GM12878 (cell line): Measurements from ENCODE around the gene GOLGA8B. TPM values are rescaled to one million over a fixed set of nuclear protein-coding genes. Genes with fewer than 3 reads are reported as not detected.

Experiments
- ATAC-seq: fragments of 200-7000 bp; cut with Tn5 transposase; 3 replicates; pipeline ENCODE4 v1.9.1; 2020; ENCODE audit warnings: mild to moderate bottlenecking, moderate library complexity
- BruUV-seq: library from RNA; stranded (reverse); fragments of 400-500 nt; replicated peaks from 2 replicates; lab custom pipeline; 2021; lab: Mats Ljungman, UMichigan
- CTCF ChIA-PET: fragments of 300-600 bp; sonication (Branson Sonifier 250); formaldehyde crosslinking; extraction: SDS; loops from one replicate; lab custom pipeline; 2021; ENCODE audit warnings: inconsistent platforms; lab: Yijun Ruan, JAX
- POLR2A ChIA-PET: fragments of 350-600 bp; formaldehyde crosslinking; extraction: SDS; loops from one replicate; lab custom pipeline; 2021; ENCODE audit warnings: inconsistent platforms; lab: Charles Lee
- RAD21 ChIA-PET: fragments of 300-600 bp; sonication (Branson Sonifier 250); formaldehyde crosslinking; loops from one replicate; lab custom pipeline; 2023; ENCODE audit warnings: antibody characterized with exemption; ENCODE audit not compliant: unreplicated experiment; lab: Charles Lee
- SMC1A ChIA-PET: fragments of 300-600 bp; sonication (Branson Sonifier 250); formaldehyde crosslinking; loops from one replicate; lab custom pipeline; 2023; ENCODE audit not compliant: unreplicated experiment, uncharacterized antibody; lab: Charles Lee
- DNase-seq: peaks from one replicate; pipeline ENCODE4 v3.0.0-alpha.2; 2011; ENCODE audit warnings: low read depth, low spot score
- FAIRE-seq: peaks from 3 replicates; lab custom pipeline; 2011; peaks lifted over from hg19 to GRCh38; lab: Jason Lieb, UNC
- H2AFZ ChIP-seq: 2 replicates; pipeline ENCODE4 v1.6.0; 2011; ENCODE audit warnings: low read depth, low read length, control low read depth; ENCODE audit not compliant: control insufficient read depth
- H3K27ac ChIP-seq: 2 replicates; pipeline ENCODE4 v1.5.1; 2011; ENCODE audit warnings: control low read depth; ENCODE audit not compliant: control insufficient read depth, insufficient read depth
- H3K27me3 ChIP-seq, 2 experiments: replicated peaks in 1 of 2; 2 replicates each; pipeline versions ENCODE4 v1.6.0 to v1.6.1; 2011; ENCODE audit warnings: low read length in 1 of 2; ENCODE audit not compliant: control insufficient read depth in 2 of 2, insufficient read depth in 2 of 2
- H3K36me3 ChIP-seq, 2 experiments: 2 replicates each; pipeline ENCODE4 v1.5.1; 2011; ENCODE audit warnings: low read length in 1 of 2; ENCODE audit not compliant: control insufficient read depth in 2 of 2, insufficient read depth in 2 of 2
- H3K4me1 ChIP-seq: 2 replicates; pipeline ENCODE4 v1.6.1; 2011; ENCODE audit warnings: mild to moderate bottlenecking, low read length, moderate library complexity, mixed read lengths; ENCODE audit not compliant: control insufficient read depth, insufficient read depth
- H3K4me2 ChIP-seq: 2 replicates; pipeline ENCODE4 v1.6.0; 2011; ENCODE audit warnings: control low read depth; ENCODE audit not compliant: control insufficient read depth, insufficient read depth
- H3K4me3 ChIP-seq: fragments of 200-600 bp; sonication (generic); 2 replicates; pipeline ENCODE4 v1.5.1; 2016
- H3K79me2 ChIP-seq: 2 replicates; pipeline ENCODE4 v1.6.0; 2011; ENCODE audit warnings: low read length; ENCODE audit not compliant: control insufficient read depth, insufficient read depth
- H3K9ac ChIP-seq: 2 replicates; pipeline ENCODE4 v1.8.0; 2011; ENCODE audit warnings: low read length, control low read depth, mixed read lengths; ENCODE audit not compliant: control insufficient read depth, insufficient read depth
- H3K9me3 ChIP-seq: replicated peaks from 3 replicates; pipeline ENCODE4 v1.5.1; 2011; ENCODE audit warnings: mild to moderate bottlenecking, low read length; ENCODE audit not compliant: control insufficient read depth, insufficient read depth
- H4K20me1 ChIP-seq: 2 replicates; pipeline ENCODE4 v1.6.0; 2011; ENCODE audit not compliant: control insufficient read depth, insufficient read depth
- EZH2 ChIP-seq: IDR thresholded peaks from 2 replicates; pipeline ENCODE4 v1.6.1; 2012; ENCODE audit warnings: low read depth, mild to moderate bottlenecking, control low read depth, inconsistent platforms, low read length, borderline replicate concordance; ENCODE audit not compliant: control insufficient read depth
- FOXK2 ChIP-seq: fragments of 450-650 bp; IDR thresholded peaks from 2 replicates; pipeline ENCODE4 v1.6.1; 2017; ENCODE audit warnings: mild to moderate bottlenecking, moderate library complexity
- HDAC2 ChIP-seq: fragments of 200-600 bp; sonication (generic); IDR thresholded peaks from 2 replicates; pipeline ENCODE4 v1.6.1; 2017
- IKZF1 ChIP-seq: fragments of 450-650 bp; conservative IDR thresholded peaks from 2 replicates; pipeline ENCODE4 v1.6.1; 2017; ENCODE audit warnings: antibody characterized with exemption, mild to moderate bottlenecking
- JUNB ChIP-seq: IDR thresholded peaks from 2 replicates; pipeline ENCODE4 v1.6.1; 2016; ENCODE audit warnings: antibody characterized with exemption, mild to moderate bottlenecking
- JUND ChIP-seq: IDR thresholded peaks from 2 replicates; pipeline ENCODE4 v1.6.1; 2012; ENCODE audit warnings: low read depth, mild to moderate bottlenecking, low read length, improper control_type of control experiment, moderate library complexity
- LARP7 ChIP-seq: fragments of 450-650 bp; IDR thresholded peaks from 2 replicates; pipeline ENCODE4 v1.6.1; 2017; ENCODE audit warnings: mild to moderate bottlenecking
- NFYB ChIP-seq: IDR thresholded peaks from 2 replicates; pipeline ENCODE4 v1.6.1; 2011; ENCODE audit warnings: low read depth, mild to moderate bottlenecking, low read length, improper control_type of control experiment, moderate library complexity; ENCODE audit not compliant: insufficient read depth
- POLR2A ChIP-seq: IDR thresholded peaks from 2 replicates; pipeline ENCODE4 v1.6.1; 2011; ENCODE audit warnings: low read depth, mild to moderate bottlenecking, low read length
- POLR2AphosphoS5 ChIP-seq: IDR thresholded peaks from 2 replicates; pipeline ENCODE4 v1.6.1; 2011; ENCODE audit warnings: mild to moderate bottlenecking, low read length, inconsistent platforms
- SUZ12 ChIP-seq: fragments of 200-600 bp; sonication (generic); IDR thresholded peaks from one replicate; pipeline ENCODE4 v1.6.1; 2018; ENCODE audit warnings: antibody characterized with exemption, mild to moderate bottlenecking; ENCODE audit not compliant: unreplicated experiment
- WGBS: methylation state at CpG from one replicate; pipeline ENCODE4 v1.1.6; 2016; ENCODE audit warnings: low lambda C conversion rate; ENCODE audit not compliant: insufficient replicate concordance, insufficient coverage; ENCODE audit errors: missing lambda C conversion rate; 5-methylcytosine and 5-hydroxymethylcytosine counted together
- in situ Hi-C: fragments of 300-500 bp; cut with MboI; formaldehyde crosslinking; loops from 9 replicates; pipeline ENCODE4 v1.14.3; 2018; ENCODE audit warnings: mixed read lengths
- intact Hi-C: fragments of 100-400 bp; cut with micrococcal nuclease; formaldehyde crosslinking; loops from one replicate; pipeline ENCODE4 v1.14.2; 2022; ENCODE audit not compliant: unreplicated experiment
- polyA plus RNA-seq, 11 experiments: library from polyadenylated mRNA; depleted of rRNA in 4 of 11; unstranded in 6 of 11; stranded (reverse) in 5 of 11; fragments of >200 nt; fragmentation: Nextera tagmentation in 4 of 11; fragmentation: Illumina TruSeq in 1 of 11; extraction: Ambion mirVana in 4 of 11; extraction: Trizol in 1 of 11; gene quantifications; 1 replicate in 1 of 11; 2 replicates in 10 of 11; pipeline versions ENCODE4 v1.2.1 to v1.2.3, GENCODE V29; 2011 to 2016; ENCODE audit warnings: inconsistent platforms in 2 of 11, missing spikeins in 2 of 11, low read depth in 1 of 11
- total RNA-seq, 4 experiments: library from RNA; depleted of rRNA in 3 of 4; stranded (reverse); fragments of >200 nt in 3 of 4; fragmentation: Illumina TruSeq in 1 of 4; extraction: Trizol in 1 of 4; gene quantifications; 2 replicates each; pipeline versions ENCODE4 v1.2.1 to v1.2.3, GENCODE V29; 2013 to 2021
- TF ChIP-seq, protein P1 (sequence below): fragments of 450-650 bp; IDR thresholded peaks from 2 replicates; pipeline ENCODE4 v1.6.1; 2018; ENCODE audit warnings: borderline replicate concordance, mild to moderate bottlenecking; ENCODE audit not compliant: partially characterized antibody
- TF ChIP-seq, protein P2 (sequence below): fragments of 450-650 bp; IDR thresholded peaks from 2 replicates; pipeline ENCODE4 v1.6.1; 2017; ENCODE audit warnings: mild to moderate bottlenecking, low read depth, inconsistent platforms; ENCODE audit not compliant: poor library complexity, severe bottlenecking

Gene GOLGA8B
- total and polyA plus RNA-seq, 10 of the 15 experiments (the other 5 are each of a cell fraction or from before 2014, with no cell fraction given) = 18.5 to 302 (median 78.7) TPM

DNA sequence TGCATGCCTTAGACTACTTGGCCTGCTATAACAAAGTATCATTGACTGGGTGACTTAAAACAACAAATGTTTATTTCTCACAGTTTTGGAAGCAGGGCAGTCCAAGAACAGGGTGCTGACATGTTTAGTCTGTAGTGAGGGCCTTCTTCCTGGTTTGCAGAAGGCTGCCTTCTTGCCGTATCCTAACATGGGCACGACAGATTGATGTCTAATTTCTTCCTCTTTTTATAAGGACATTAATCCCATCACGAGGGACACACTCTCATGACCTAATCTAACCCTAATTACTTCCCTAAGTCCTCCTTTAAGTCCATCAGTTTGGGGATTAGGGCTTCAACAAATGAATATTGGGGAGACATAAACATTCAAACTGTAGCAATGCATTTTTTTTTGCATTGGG is 10.9 kb upstream of the GOLGA8B start:
- in situ Hi-C loops = loop anchor here (25.0 kb wide), 2 partner anchors 357 to 532 kb away; partner anchors contain the start of gene EMC4

More for the DNA sequence above, 10.9 kb upstream of the GOLGA8B start:
- intact Hi-C loops = no loop called here
- Histone ChIP-seq H3K36me3 (no peaks in the 10 kb centered on the region), H3K27ac (no peak overlapping the region), H3K4me2 (no peak overlapping the region), H3K79me2 (no peaks in the 10 kb centered on the region), H3K4me3 (no peak overlapping the region), H3K27me3 (no peaks in the 10 kb centered on the region), H3K4me1 (no peaks in the 10 kb centered on the region), H3K9ac (no peak overlapping the region), H3K9me3 (no peaks in the 10 kb centered on the region), H4K20me1 (no peaks in the 10 kb centered on the region), H2AFZ (no peak overlapping the region)
- POLR2A ChIA-PET = no interaction called here
- TF ChIP-seq POLR2A (no peak), IKZF1 (no peak), LARP7 (no peak), JUND (no peak), POLR2AphosphoS5 (no peak), JUNB (no peak), NFYB (no peak), FOXK2 (no peak), EZH2 (no peak), HDAC2 (no peak), SUZ12 (no peak)
- TF ChIP-seq, protein P1, sequence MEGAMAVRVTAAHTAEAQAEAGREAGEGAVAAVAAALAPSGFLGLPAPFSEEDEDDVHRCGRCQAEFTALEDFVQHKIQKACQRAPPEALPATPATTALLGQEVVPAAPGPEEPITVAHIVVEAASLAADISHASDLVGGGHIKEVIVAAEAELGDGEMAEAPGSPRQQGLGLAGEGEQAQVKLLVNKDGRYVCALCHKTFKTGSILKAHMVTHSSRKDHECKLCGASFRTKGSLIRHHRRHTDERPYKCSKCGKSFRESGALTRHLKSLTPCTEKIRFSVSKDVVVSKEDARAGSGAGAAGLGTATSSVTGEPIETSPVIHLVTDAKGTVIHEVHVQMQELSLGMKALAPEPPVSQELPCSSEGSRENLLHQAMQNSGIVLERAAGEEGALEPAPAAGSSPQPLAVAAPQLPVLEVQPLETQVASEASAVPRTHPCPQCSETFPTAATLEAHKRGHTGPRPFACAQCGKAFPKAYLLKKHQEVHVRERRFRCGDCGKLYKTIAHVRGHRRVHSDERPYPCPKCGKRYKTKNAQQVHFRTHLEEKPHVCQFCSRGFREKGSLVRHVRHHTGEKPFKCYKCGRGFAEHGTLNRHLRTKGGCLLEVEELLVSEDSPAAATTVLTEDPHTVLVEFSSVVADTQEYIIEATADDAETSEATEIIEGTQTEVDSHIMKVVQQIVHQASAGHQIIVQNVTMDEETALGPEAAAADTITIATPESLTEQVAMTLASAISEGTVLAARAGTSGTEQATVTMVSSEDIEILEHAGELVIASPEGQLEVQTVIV = no peak
- TF ChIP-seq, protein P2, sequence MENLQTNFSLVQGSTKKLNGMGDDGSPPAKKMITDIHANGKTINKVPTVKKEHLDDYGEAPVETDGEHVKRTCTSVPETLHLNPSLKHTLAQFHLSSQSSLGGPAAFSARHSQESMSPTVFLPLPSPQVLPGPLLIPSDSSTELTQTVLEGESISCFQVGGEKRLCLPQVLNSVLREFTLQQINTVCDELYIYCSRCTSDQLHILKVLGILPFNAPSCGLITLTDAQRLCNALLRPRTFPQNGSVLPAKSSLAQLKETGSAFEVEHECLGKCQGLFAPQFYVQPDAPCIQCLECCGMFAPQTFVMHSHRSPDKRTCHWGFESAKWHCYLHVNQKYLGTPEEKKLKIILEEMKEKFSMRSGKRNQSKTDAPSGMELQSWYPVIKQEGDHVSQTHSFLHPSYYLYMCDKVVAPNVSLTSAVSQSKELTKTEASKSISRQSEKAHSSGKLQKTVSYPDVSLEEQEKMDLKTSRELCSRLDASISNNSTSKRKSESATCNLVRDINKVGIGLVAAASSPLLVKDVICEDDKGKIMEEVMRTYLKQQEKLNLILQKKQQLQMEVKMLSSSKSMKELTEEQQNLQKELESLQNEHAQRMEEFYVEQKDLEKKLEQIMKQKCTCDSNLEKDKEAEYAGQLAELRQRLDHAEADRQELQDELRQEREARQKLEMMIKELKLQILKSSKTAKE = no peak
- CTCF ChIA-PET = no interaction called here
- WGBS = 41% methylated on average over 3 of the region's 3 CpGs
- SMC1A ChIA-PET = no interaction called here
- ATAC-seq (no peak), FAIRE-seq (no peak), DNase-seq (no peak)
- RAD21 ChIA-PET = no interaction called here
- BruUV-seq = no TSS peak
